ENCODE measurements around the gene ZNF277. TPM values are rescaled to one million over a fixed set of nuclear protein-coding genes. Genes with fewer than 3 reads are reported as not detected.
A peak's percentile ranks its signal among the peaks of the same experiment; 100 is the strongest.
"Not testable (repeated sequence)": the region's sequence is repeated elsewhere in the genome, so short reads cannot be mapped to it uniquely, and the experiment has no call there.

Gene ZNF277
- total RNA-seq, 4 donors from 2014 or later: 18.3 to 25.6 (median 19.5) TPM

- no peak overlapping the region for H3K27ac ChIP-seq
- H3K9me3 ChIP-seq: no peaks in the 10 kb centered on the region
- H3K4me1 ChIP-seq: no peaks in the 10 kb centered on the region
- no peaks in the 10 kb centered on the region for H3K36me3 ChIP-seq
- H3K27me3 ChIP-seq: no peaks in the 10 kb centered on the region
- TF ChIP-seq CTCF (IDR thresholded peaks at IDR 0.05) (no peak), POLR2A (IDR thresholded peaks at IDR 0.05) (no peak)
- H3K4me3 ChIP-seq: no peak overlapping the region
- no peak for DNase-seq
These were observed 175.0 kb downstream of the ZNF277 start for GRCh38 chr7:112381311-112382091.

GRCh38 chr7:112383671-112384417, 177.3 kb downstream of the ZNF277 start:
- Histone ChIP-seq H3K36me3 (no peaks in the 10 kb centered on the region), H3K4me1 (no peaks in the 10 kb centered on the region), H3K9me3 (no peaks in the 10 kb centered on the region), H3K27ac (no peak overlapping the region), H3K4me3 (no peak overlapping the region), H3K27me3 (no peaks in the 10 kb centered on the region)
- DNase-seq: no peak
- no peak for TF ChIP-seq CTCF (IDR thresholded peaks at IDR 0.05)
- TF ChIP-seq POLR2A (IDR thresholded peaks at IDR 0.05): no peak

- no peak overlapping the region for H3K27ac ChIP-seq
- DNase-seq: no peak
These were observed 179.0 kb downstream of the ZNF277 start for GRCh38 chr7:112385516-112385915.

GRCh38 chr7:112386619-112387018, 180.1 kb downstream of the ZNF277 start:
- DNase-seq: no peak
- Histone ChIP-seq H3K4me1 (no peaks in the 10 kb centered on the region), H3K36me3 (no peaks in the 10 kb centered on the region), H3K27me3 (no peaks in the 10 kb centered on the region), H3K9me3 (no peaks in the 10 kb centered on the region), H3K4me3 (no peak overlapping the region), H3K27ac (no peak overlapping the region)
- no peak for TF ChIP-seq CTCF (IDR thresholded peaks at IDR 0.05)
- TF ChIP-seq POLR2A (IDR thresholded peaks at IDR 0.05): no peak

More at GRCh38 chr7:112385516-112385915, 179.0 kb downstream of the ZNF277 start:
- H3K4me3 ChIP-seq: no peak overlapping the region
- TF ChIP-seq POLR2A (IDR thresholded peaks at IDR 0.05): no peak
- TF ChIP-seq CTCF (IDR thresholded peaks at IDR 0.05): no peak
- H3K9me3 ChIP-seq: no peaks in the 10 kb centered on the region
- no peaks in the 10 kb centered on the region for H3K27me3 ChIP-seq
- no peaks in the 10 kb centered on the region for H3K4me1 ChIP-seq
- H3K36me3 ChIP-seq: no peaks in the 10 kb centered on the region

- Histone ChIP-seq H3K4me3 (no peak overlapping the region), H3K27ac (no peak overlapping the region), H3K36me3 (no peaks in the 10 kb centered on the region), H3K9me3 (no peaks in the 10 kb centered on the region), H3K4me1 (no peaks in the 10 kb centered on the region), H3K27me3 (no peaks in the 10 kb centered on the region)
- TF ChIP-seq POLR2A (IDR thresholded peaks at IDR 0.05): no peak
- TF ChIP-seq CTCF (IDR thresholded peaks at IDR 0.05): no peak
- DNase-seq: no peak
These were observed 183.7 kb downstream of the ZNF277 start for GRCh38 chr7:112390167-112390566.

- not testable (repeated sequence) for H3K9me3 ChIP-seq, H3K36me3 ChIP-seq, H3K4me1 ChIP-seq, H3K27me3 ChIP-seq
- peak overlapping the region; percentile 67 to 76 (median 74) for H3K27ac ChIP-seq
- peak; percentile 55 to 80 (median 63) for DNase-seq
- peak overlapping the region; percentile 40 to 63 (median 56) for H3K4me3 ChIP-seq
These were observed 184.8 kb downstream of the ZNF277 start for GRCh38 chr7:112391079-112391821.

- Histone ChIP-seq H3K27ac (peak overlapping the region; percentile 67 to 76 (median 74)), H3K4me3 (peak overlapping the region; percentile 40 to 63 (median 56))
- peak; percentile 59 to 87 (median 67) for DNase-seq
- not testable (repeated sequence) for H3K4me1 ChIP-seq, H3K27me3 ChIP-seq, H3K36me3 ChIP-seq, H3K9me3 ChIP-seq
These were observed 185.4 kb downstream of the ZNF277 start for GRCh38 chr7:112391841-112392286.
